Measurements from ENCODE around the gene MYH6. TPM values are rescaled to one million over a fixed set of nuclear protein-coding genes. Genes with fewer than 3 reads are reported as not detected.

The MYH6 gene
- total RNA-seq, 1 donor from 2014 or later: 3.4 TPM

DNA sequence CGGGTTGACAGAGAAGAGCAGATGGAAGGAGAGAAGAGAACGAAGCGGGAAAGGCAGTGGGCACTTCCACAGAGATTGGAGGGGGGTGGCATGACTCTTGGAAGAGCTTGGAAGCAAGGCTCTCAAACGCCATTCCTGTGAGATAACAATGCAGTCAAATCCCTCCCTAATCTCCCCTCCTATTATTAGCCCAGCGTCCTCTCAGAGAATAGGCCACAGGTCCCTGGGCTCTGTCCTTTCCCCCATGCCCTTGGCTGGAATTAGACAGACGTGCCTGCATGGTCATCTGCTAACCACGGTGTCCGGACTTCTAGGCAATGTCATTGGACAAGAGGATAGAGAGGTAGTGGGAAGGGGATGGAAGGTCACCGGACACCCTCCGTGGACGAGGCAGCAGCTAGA lies 35.3 kb upstream of the MYH6 start:
- Histone ChIP-seq H3K4me1 (no peaks in the 10 kb centered on the region), H3K9me3 (no peaks in the 10 kb centered on the region), H3K27ac (no peak overlapping the region), H3K4me3 (no peak overlapping the region), H3K36me3 (no peaks in the 10 kb centered on the region), H3K27me3 (no peaks in the 10 kb centered on the region)
- DNase-seq (no peak), ATAC-seq (no peak)
- intact Hi-C loops (cut with DNase I): no loop called here
- TF ChIP-seq, protein P1, sequence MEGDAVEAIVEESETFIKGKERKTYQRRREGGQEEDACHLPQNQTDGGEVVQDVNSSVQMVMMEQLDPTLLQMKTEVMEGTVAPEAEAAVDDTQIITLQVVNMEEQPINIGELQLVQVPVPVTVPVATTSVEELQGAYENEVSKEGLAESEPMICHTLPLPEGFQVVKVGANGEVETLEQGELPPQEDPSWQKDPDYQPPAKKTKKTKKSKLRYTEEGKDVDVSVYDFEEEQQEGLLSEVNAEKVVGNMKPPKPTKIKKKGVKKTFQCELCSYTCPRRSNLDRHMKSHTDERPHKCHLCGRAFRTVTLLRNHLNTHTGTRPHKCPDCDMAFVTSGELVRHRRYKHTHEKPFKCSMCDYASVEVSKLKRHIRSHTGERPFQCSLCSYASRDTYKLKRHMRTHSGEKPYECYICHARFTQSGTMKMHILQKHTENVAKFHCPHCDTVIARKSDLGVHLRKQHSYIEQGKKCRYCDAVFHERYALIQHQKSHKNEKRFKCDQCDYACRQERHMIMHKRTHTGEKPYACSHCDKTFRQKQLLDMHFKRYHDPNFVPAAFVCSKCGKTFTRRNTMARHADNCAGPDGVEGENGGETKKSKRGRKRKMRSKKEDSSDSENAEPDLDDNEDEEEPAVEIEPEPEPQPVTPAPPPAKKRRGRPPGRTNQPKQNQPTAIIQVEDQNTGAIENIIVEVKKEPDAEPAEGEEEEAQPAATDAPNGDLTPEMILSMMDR (IDR thresholded peaks at IDR 0.05): no peak

DNA sequence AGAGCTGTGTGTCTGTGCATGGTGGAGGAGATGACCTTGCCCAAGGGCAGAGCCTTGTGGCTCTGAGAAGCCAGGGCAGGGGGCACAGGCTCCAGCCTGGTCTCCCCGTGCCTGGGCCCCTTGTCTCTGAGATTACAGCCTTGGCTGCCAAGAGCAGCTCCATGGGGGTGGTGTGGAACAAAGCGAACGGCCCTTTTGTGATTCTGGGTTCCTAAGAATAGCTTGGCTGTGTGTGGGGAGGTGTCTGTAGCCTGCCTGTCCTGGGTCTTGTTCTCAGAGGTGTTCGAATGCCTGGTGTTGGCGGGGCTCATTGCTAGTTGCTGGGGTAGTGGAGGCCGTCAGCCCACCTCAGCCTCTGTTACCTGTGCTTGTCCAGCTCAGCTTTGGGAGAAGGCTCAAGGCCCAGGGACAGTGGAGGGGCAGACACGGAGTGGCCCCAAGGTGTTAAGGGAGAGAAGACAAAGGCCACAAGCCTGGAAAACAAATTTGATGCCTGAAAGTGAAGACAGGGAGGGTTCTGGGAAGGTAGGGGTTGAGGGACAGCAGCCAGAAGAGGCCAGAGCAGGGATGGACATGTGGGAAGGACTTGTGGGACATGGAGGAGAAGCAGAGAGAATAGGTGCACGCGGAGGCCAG lies 34.8 kb upstream of the MYH6 start:
- intact Hi-C loops (cut with DNase I): no loop called here
- ATAC-seq: no peak
- Histone ChIP-seq H3K27ac (no peak overlapping the region), H3K4me3 (no peak overlapping the region), H3K9me3 (no peaks in the 10 kb centered on the region), H3K36me3 (no peaks in the 10 kb centered on the region), H3K27me3 (no peaks in the 10 kb centered on the region), H3K4me1 (no peaks in the 10 kb centered on the region)
- TF ChIP-seq, protein P1 (IDR thresholded peaks at IDR 0.05): no peak
- DNase-seq: no peak

DNA sequence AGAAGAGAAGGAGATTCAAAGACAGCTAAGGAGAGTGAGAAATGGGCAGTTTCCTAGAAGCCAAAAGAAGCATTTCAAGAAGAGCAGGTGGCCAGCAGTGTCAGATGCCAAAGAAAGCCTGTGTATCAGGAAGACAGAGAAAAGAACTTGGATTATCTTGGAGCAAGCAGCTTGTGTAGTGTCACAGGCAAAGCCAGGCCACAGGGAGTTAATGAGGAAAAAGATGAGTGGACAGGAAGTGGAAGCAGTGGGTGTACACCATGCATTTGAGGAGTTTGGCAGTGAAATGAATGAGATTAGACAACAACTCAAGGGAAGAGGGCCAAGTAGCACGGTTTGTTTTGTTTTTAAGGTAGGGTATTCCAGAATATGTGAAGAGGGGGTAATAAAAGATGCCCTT lies 33.0 kb upstream of the MYH6 start:
- H3K4me3 ChIP-seq: no peak overlapping the region
- no peaks in the 10 kb centered on the region for H3K27me3 ChIP-seq
- H3K27ac ChIP-seq: no peak overlapping the region
- DNase-seq (no peak), ATAC-seq (no peak)
- H3K9me3 ChIP-seq: no peaks in the 10 kb centered on the region
- H3K36me3 ChIP-seq: no peaks in the 10 kb centered on the region
- TF ChIP-seq, protein P1 (IDR thresholded peaks at IDR 0.05): no peak
- intact Hi-C loops (cut with DNase I): no loop called here
- no peaks in the 10 kb centered on the region for H3K4me1 ChIP-seq

DNA sequence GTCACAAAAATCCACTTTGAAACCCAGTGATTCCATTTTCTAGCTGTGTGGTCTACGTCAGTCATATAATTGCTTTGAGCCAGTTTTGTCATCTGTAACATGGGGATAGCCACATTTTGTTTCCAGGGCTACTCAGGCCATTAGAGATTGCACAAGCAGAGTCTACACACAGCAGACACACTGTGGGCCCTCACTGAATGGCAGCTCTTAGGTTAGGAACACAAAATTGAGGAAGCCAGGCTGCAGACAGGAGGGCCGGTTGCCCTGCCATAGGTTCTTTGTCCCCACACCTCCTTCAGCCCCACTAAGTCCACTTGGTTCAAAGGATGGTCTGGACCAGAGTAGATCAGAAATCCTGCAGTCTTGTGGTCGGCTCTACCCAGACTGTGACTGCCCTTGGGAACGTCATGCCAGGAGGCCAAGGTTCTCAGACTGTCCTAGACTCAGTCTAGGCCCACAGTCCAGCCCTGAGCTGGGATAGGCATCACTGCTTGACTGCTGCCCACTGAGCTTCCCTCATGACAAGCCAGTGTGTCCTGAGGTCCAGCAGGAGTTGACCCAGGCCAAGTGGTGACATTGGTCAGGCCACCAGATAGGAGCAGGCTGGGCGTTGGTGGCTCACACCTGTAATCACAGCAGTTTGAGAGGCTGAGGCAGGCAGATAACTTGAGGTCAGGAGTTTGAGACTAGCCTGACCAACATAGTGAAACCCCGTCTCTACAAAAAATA lies 31.2 kb upstream of the MYH6 start:
- Histone ChIP-seq H3K27me3 (no peaks in the 10 kb centered on the region), H3K27ac (no peak overlapping the region), H3K36me3 (no peaks in the 10 kb centered on the region), H3K9me3 (no peaks in the 10 kb centered on the region), H3K4me1 (no peaks in the 10 kb centered on the region), H3K4me3 (no peak overlapping the region)
- intact Hi-C loops (cut with DNase I): no loop called here
- DNase-seq: no peak
- no peak for ATAC-seq
- TF ChIP-seq, protein P1 (IDR thresholded peaks at IDR 0.05): no peak

DNA sequence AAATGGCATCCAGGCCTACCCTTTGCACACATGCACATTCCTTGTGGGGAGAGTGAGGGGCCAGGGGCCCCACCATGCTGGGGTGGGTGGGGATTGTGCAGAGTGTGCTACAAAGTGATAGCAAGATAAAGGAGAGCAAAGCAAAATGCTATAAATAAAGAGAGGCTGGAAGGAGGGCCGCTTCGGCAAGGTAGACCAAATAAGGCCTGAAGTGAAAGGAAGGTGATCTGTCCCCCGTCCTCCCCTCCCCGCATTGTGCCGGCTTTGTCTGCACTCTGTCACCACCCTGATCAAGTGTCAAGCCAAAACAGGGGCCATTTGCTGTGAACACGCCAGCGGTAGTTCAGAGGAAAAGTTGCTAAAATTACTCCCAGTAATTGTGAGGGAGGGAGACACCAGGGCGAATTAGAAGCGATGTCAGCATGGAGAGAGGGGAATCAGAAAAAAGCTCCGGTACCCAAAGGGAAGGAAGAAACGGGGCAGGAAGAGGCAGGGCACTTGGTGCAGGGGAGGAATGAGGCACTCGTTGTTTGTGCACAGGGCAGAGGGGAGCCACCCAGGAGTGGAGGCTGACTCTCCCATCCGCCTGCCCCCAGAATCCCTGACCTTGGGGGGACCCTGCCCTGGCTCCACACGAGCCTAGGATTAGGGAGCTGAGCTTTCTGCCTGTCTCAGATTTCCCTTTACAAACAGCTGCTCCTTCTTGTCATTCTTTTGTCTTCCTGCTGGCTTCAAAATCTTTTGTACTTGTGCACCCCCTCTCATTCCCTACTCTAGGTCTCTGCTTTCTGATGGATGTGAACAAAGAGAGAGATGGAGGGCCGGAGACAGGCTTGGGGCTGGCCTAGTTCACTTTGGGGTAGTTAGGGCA lies 30.3 kb upstream of the MYH6 start:
- DNase-seq: no peak
- ATAC-seq: no peak
- no peaks in the 10 kb centered on the region for H3K36me3 ChIP-seq
- no peak overlapping the region for H3K4me3 ChIP-seq
- H3K27me3 ChIP-seq: no peaks in the 10 kb centered on the region
- H3K27ac ChIP-seq: no peak overlapping the region
- H3K9me3 ChIP-seq: no peaks in the 10 kb centered on the region
- no peaks in the 10 kb centered on the region for H3K4me1 ChIP-seq
- intact Hi-C loops (cut with DNase I): no loop called here
- TF ChIP-seq, protein P1 (IDR thresholded peaks at IDR 0.05): no peak
